Mesothelial cell of epicardium (in vitro differentiated cells): ENCODE measurements around the gene SPTBN5. TPM values are rescaled to one million over a fixed set of nuclear protein-coding genes. Genes with fewer than 3 reads are reported as not detected.

Source experiments
- DNase-seq, 2 experiments: peaks; one replicate each; pipeline ENCODE4 v3.0.0; 2021; ENCODE audit warnings: low spot score in 2 of 2; ENCODE audit not compliant: unreplicated experiment in 2 of 2
- H3K27ac Mint-ChIP-seq: 2 replicates; pipeline ENCODE4 v1.8.0; 2021; ENCODE audit warnings: mixed read lengths
- H3K27me3 Mint-ChIP-seq: 2 replicates; pipeline ENCODE4 v1.8.0; 2021; ENCODE audit warnings: low read depth, mixed read lengths
- H3K36me3 Mint-ChIP-seq: 2 replicates; pipeline ENCODE4 v1.8.0; 2021; ENCODE audit warnings: mixed read lengths
- H3K4me1 Mint-ChIP-seq: 2 replicates; pipeline ENCODE4 v1.8.0; 2021; ENCODE audit warnings: mixed read lengths
- H3K4me3 Mint-ChIP-seq: 2 replicates; pipeline ENCODE4 v1.8.0; 2021; ENCODE audit warnings: mild to moderate bottlenecking, moderate library complexity, mixed read lengths
- H3K9me3 Mint-ChIP-seq: 2 replicates; pipeline ENCODE4 v1.8.0; 2021; ENCODE audit warnings: mixed read lengths
- total RNA-seq: library from RNA; stranded (reverse); gene quantifications from 3 replicates; pipeline ENCODE4 v1.2.1, GENCODE V29; 2021
- TF ChIP-seq, protein P1 (sequence below): fragments of 200-600 bp; sonication (generic); IDR thresholded peaks from one replicate; pipeline ENCODE4 v1.5.0; 2021; ENCODE audit warnings: antibody characterized with exemption; ENCODE audit not compliant: unreplicated experiment

Gene SPTBN5
- total RNA-seq, 1 donor from 2014 or later: 2.7 TPM

DNA sequence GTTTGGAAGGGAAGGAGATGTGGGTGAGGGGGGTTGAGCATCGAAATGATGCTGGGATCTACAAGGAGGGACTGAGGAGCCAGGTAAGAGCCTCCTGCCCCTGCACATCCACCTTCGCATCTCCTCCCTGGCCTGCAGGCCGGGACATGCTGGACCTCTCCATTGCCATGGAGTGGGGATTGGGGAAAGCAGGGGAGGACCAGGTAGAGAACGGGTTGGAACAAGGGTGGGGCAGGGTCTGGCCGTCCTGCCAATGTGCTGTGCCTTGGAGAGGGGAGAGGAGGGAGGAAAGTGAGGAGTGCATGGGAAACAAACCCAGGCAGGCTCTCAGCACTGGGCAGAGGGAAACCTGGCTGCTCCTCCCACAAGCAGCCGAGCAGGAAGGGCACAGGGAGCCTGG is 44.6 kb downstream of the SPTBN5 start:
- DNase-seq: no peak
- no peaks in the 10 kb centered on the region for H3K27me3 Mint-ChIP-seq
- H3K4me1 Mint-ChIP-seq: no peaks in the 10 kb centered on the region
- no peaks in the 10 kb centered on the region for H3K9me3 Mint-ChIP-seq
- peaks cover 10% of the 10 kb centered on the region for H3K36me3 Mint-ChIP-seq
- TF ChIP-seq, protein P1, sequence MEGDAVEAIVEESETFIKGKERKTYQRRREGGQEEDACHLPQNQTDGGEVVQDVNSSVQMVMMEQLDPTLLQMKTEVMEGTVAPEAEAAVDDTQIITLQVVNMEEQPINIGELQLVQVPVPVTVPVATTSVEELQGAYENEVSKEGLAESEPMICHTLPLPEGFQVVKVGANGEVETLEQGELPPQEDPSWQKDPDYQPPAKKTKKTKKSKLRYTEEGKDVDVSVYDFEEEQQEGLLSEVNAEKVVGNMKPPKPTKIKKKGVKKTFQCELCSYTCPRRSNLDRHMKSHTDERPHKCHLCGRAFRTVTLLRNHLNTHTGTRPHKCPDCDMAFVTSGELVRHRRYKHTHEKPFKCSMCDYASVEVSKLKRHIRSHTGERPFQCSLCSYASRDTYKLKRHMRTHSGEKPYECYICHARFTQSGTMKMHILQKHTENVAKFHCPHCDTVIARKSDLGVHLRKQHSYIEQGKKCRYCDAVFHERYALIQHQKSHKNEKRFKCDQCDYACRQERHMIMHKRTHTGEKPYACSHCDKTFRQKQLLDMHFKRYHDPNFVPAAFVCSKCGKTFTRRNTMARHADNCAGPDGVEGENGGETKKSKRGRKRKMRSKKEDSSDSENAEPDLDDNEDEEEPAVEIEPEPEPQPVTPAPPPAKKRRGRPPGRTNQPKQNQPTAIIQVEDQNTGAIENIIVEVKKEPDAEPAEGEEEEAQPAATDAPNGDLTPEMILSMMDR: no peak
- H3K27ac Mint-ChIP-seq: no peak overlapping the region
- no peak overlapping the region for H3K4me3 Mint-ChIP-seq

DNA sequence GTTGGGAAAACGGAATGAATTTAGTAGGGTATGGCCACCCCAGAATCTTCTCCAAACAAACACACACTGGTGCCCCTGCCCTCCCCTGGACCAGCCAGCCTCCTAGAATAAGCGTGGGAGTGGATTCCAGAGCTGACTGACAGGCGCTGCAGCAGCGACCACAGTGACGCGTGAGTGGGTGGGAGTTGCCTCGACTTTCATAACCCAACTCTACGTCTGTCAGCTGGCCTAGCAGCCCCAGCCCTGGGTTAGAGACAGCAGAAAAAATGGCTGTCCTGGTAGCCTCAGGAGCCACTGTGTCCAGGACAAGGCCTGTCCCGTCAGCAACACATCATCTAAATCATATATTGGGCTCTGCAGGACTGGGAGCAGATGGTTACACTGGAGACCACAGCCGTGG is 45.2 kb downstream of the SPTBN5 start:
- Mint-ChIP-seq H3K4me1 (no peaks in the 10 kb centered on the region), H3K4me3 (no peak overlapping the region), H3K27ac (no peak overlapping the region), H3K36me3 (peaks cover 10% of the 10 kb centered on the region), H3K27me3 (no peaks in the 10 kb centered on the region), H3K9me3 (no peaks in the 10 kb centered on the region)
- no peak for DNase-seq
- TF ChIP-seq, protein P1: no peak

DNA sequence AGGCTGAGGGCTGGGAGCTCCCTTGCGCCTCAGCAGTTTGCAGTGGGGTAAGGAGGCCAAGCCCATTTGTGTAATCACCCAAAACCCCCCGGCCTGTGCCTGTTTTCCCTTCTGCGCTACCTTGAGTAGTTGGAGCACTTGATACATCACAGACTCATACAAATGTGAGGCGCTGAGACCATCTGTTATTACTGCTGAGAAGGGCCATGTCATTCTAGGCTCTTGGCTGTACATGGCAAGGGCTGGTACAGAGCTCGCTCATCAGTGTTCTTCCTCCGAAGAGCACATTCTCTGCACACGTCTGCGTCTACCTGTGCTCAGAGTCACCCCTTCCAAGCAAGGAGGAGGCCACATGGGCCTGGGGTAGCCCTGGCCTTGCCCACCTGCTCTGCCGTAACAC is 45.9 kb downstream of the SPTBN5 start:
- H3K4me3 Mint-ChIP-seq: no peak overlapping the region
- TF ChIP-seq, protein P1: no peak
- H3K27ac Mint-ChIP-seq: no peak overlapping the region
- DNase-seq: no peak
- H3K4me1 Mint-ChIP-seq: no peaks in the 10 kb centered on the region
- no peaks in the 10 kb centered on the region for H3K9me3 Mint-ChIP-seq
- H3K27me3 Mint-ChIP-seq: no peaks in the 10 kb centered on the region
- peaks cover 10% of the 10 kb centered on the region for H3K36me3 Mint-ChIP-seq

DNA sequence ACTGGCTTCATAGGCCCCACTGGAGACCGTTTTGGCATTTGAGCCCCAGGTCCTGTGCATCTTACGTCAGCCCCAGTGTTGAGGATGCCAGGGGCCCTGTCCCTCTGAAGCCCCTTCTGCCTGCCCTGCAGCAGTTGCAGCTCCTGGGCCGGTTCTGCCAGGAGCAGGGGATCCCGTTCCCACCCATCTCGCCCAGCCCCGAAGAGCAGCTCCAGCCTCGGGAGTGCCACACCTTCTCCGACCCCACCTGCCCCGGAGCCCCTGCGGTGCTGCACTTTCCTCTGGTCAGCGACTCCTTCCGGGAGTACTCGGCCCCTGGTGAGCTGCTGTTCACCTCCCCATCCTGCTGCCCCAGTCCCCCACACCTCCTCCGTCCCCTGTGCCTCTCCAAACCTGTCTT is 46.6 kb downstream of the SPTBN5 start:
- Mint-ChIP-seq H3K36me3 (peaks cover 12% of the 10 kb centered on the region), H3K4me3 (no peak overlapping the region), H3K9me3 (no peaks in the 10 kb centered on the region), H3K27ac (no peak overlapping the region), H3K4me1 (no peaks in the 10 kb centered on the region), H3K27me3 (no peaks in the 10 kb centered on the region)
- DNase-seq: no peak
- TF ChIP-seq, protein P1: no peak

DNA sequence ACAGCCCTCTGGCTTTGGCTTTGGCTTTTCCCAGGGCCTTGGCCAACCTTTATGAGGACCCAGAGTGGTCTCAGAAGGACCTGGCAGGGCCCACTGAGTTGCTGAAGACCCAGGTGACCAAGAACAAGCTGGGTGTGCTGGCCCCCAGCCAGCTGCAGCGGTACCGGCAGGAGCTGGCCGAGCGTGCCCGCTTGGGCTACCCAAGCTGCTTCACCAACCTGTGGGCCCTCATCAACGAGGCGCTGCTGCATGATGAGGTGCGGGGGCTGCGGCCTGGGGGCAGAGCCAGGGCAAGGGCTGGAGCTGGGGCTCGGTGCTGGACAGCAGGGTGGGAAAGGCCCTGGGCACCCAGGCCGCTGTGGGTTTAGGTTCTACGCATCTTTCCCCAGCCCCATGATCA is 49.0 kb downstream of the SPTBN5 start:
- TF ChIP-seq, protein P1: no peak
- H3K27me3 Mint-ChIP-seq: no peaks in the 10 kb centered on the region
- H3K36me3 Mint-ChIP-seq: peaks cover 12% of the 10 kb centered on the region
- H3K4me3 Mint-ChIP-seq: no peak overlapping the region
- no peak for DNase-seq
- no peaks in the 10 kb centered on the region for H3K9me3 Mint-ChIP-seq
- H3K27ac Mint-ChIP-seq: no peak overlapping the region
- H3K4me1 Mint-ChIP-seq: peaks cover 16% of the 10 kb centered on the region

DNA sequence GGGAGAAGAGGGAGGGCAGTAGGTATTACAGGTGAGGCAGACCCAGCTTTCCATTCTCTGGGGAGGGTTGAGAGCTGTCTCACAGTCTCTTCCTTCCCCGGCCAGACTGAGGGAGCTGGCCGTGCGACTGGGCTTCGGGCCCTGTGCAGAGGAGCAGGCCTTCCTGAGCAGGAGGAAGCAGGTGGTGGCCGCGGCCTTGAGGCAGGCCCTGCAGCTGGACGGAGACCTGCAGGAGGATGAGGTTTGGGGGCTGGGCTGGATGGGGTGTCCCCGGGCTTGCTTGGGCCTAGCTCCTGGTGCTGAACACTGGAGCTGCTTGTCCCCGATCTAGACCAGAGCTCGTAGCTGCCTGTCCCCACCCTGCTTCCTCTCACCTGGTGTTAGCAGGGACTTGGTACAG is 50.3 kb downstream of the SPTBN5 start:
- TF ChIP-seq, protein P1: no peak
- Mint-ChIP-seq H3K27me3 (no peaks in the 10 kb centered on the region), H3K9me3 (no peaks in the 10 kb centered on the region)

More for the DNA sequence above, 50.3 kb downstream of the SPTBN5 start:
- Mint-ChIP-seq H3K27ac (no peak overlapping the region), H3K4me1 (peaks cover 20% of the 10 kb centered on the region), H3K4me3 (no peak overlapping the region), H3K36me3 (peaks cover 12% of the 10 kb centered on the region)
- no peak for DNase-seq
